NCI-H82 treated with DMSO at 0.1 percent for 48 hours (cell line): ENCODE measurements around the gene DCP1B.

ENCODE experiments used
- DNase-seq: peaks from one replicate; lab custom pipeline; 2025; ENCODE audit not compliant: unreplicated experiment; lab: John Stamatoyannopoulos, UW

The DCP1B gene

GRCh38 chr12:1920971-1921370 is 83.3 kb downstream of the DCP1B start:
- no peak for DNase-seq

GRCh38 chr12:1920436-1920835 is 83.8 kb downstream of the DCP1B start:
- DNase-seq = no peak

GRCh38 chr12:1919763-1920162 is 84.5 kb downstream of the DCP1B start:
- DNase-seq = no peak

- peak; percentile 60 for DNase-seq
Measured at GRCh38 chr12:1919284-1919683, 85.0 kb downstream of the DCP1B start.

GRCh38 chr12:1918884-1919236 is 85.4 kb downstream of the DCP1B start:
- DNase-seq = no peak

GRCh38 chr12:1918081-1918883 is 86.0 kb downstream of the DCP1B start, which contains the start of gene CACNA2D4:
Gene CACNA2D4 (minus strand): TSS chr12:1918652. CDS start chr12:1918473, 179 bp downstream.
- peak; percentile 93 for DNase-seq

- no peak for DNase-seq
Measured at GRCh38 chr12:1917172-1918070, 86.8 kb downstream of the DCP1B start.

GRCh38 chr12:1916371-1917171 is 87.7 kb downstream of the DCP1B start:
- peak; percentile 10 for DNase-seq

GRCh38 chr12:1915082-1915968 is 88.9 kb downstream of the DCP1B start:
- DNase-seq = no peak

- no peak for DNase-seq
Measured at GRCh38 chr12:1914114-1914911, 89.9 kb downstream of the DCP1B start.

- no peak for DNase-seq
Measured at GRCh38 chr12:1913377-1914113, 90.7 kb downstream of the DCP1B start.

- DNase-seq = no peak
Measured at GRCh38 chr12:1912580-1913376, 91.5 kb downstream of the DCP1B start.

- no peak for DNase-seq
Measured at GRCh38 chr12:1911598-1912575, 92.4 kb downstream of the DCP1B start.

- no peak for DNase-seq
Measured at GRCh38 chr12:1910468-1910867, 93.8 kb downstream of the DCP1B start.

- no peak for DNase-seq
Measured at GRCh38 chr12:1908758-1909157, 95.5 kb downstream of the DCP1B start.
